B cell (primary cell): ENCODE results near the gene CDHR1. TPM values are rescaled to one million over a fixed set of nuclear protein-coding genes. Genes with fewer than 3 reads are reported as not detected.

Source experiments
- ATAC-seq: fragments of 200-7000 bp; cut with Tn5 transposase; one replicate; pipeline ENCODE4 v1.10.0; 2021; ENCODE audit warnings: low read depth, mild to moderate bottlenecking, moderate number of reproducible peaks, moderate library complexity
- CTCF ChIA-PET: fragments of 350-600 bp; sonication (Branson Sonifier 250); formaldehyde crosslinking; loops from one replicate; lab custom pipeline; 2021; ENCODE audit warnings: antibody characterized with exemption, inconsistent platforms; lab: Charles Lee
- POLR2A ChIA-PET: fragments of 350-600 bp; sonication (Branson Sonifier 250); formaldehyde crosslinking; loops from one replicate; lab custom pipeline; 2021; ENCODE audit warnings: antibody characterized with exemption; lab: Charles Lee
- DNase-seq: peaks from one replicate; pipeline ENCODE4 v3.0.0; 2013
- H2AFZ ChIP-seq: 2 replicates; pipeline ENCODE4 v1.6.1; 2012; ENCODE audit warnings: mild to moderate bottlenecking, low read depth, low read length; ENCODE audit not compliant: insufficient read depth, poor library complexity, severe bottlenecking
- H3K27ac ChIP-seq, 2 donors: 1 replicate in 1 of 2; 2 replicates in 1 of 2; pipeline ENCODE4 v1.5.1; 2012 to 2013; ENCODE audit warnings: low read length in 2 of 2, mild to moderate bottlenecking in 2 of 2, moderate library complexity in 1 of 2
- H3K27me3 ChIP-seq, 4 experiments: fragments of 200-600 bp in 1 of 4; sonication (generic) in 1 of 4; replicated peaks in 1 of 4; 1 replicate in 2 of 4; 2 replicates in 2 of 4; pipeline versions ENCODE4 v1.6.1 to v1.7.0; 2013 to 2016; ENCODE audit warnings: low read length in 3 of 4, mild to moderate bottlenecking in 2 of 4, mixed read lengths in 1 of 4, moderate library complexity in 1 of 4; ENCODE audit not compliant: insufficient read depth in 4 of 4, control insufficient read depth in 3 of 4; ENCODE audit errors: control extremely low read depth in 1 of 4
- H3K36me3 ChIP-seq, 2 experiments: replicated peaks in 1 of 2; 1 replicate in 1 of 2; 2 replicates in 1 of 2; pipeline versions ENCODE4 v1.6.1 to v1.7.1; 2013; ENCODE audit warnings: low read length in 1 of 2; ENCODE audit not compliant: insufficient read depth in 2 of 2, control insufficient read depth in 1 of 2; ENCODE audit errors: control extremely low read depth in 1 of 2, extremely low read depth in 1 of 2
- H3K4me1 ChIP-seq, 2 donors: fragments of 200-600 bp in 1 of 2; sonication (generic) in 1 of 2; 1 replicate in 1 of 2; 2 replicates in 1 of 2; pipeline versions ENCODE4 v1.5.1 to v1.6.1; 2013 to 2017; ENCODE audit warnings: low read length in 2 of 2; ENCODE audit not compliant: control insufficient read depth in 2 of 2, insufficient read depth in 2 of 2
- H3K4me2 ChIP-seq: replicated peaks from 2 replicates; pipeline ENCODE3; 2012; ENCODE audit warnings: mild to moderate bottlenecking, low read depth, low read length; ENCODE audit not compliant: poor library complexity, severe bottlenecking
- H3K4me3 ChIP-seq, 5 experiments: fragments of 200-600 bp in 1 of 5; sonication (generic) in 1 of 5; 1 replicate in 3 of 5; 2 replicates in 2 of 5; pipeline versions ENCODE4 v1.5.1 to v1.7.0; 2011 to 2016; ENCODE audit warnings: low read length in 4 of 5, mild to moderate bottlenecking in 4 of 5, low read depth in 2 of 5, control low read depth in 1 of 5, moderate library complexity in 1 of 5; ENCODE audit not compliant: insufficient read depth in 1 of 5; ENCODE audit errors: control extremely low read depth in 1 of 5, extremely low read depth in 1 of 5
- H3K79me2 ChIP-seq: fragments of 200-600 bp; sonication (generic); one replicate; pipeline ENCODE4 v1.6.0; 2016; ENCODE audit warnings: low read length; ENCODE audit not compliant: control insufficient read depth, insufficient read depth
- H3K9ac ChIP-seq: fragments of 200-600 bp; sonication (generic); 2 replicates; pipeline ENCODE4 v1.6.1; 2017; ENCODE audit warnings: mild to moderate bottlenecking, low read length, moderate library complexity
- H3K9me3 ChIP-seq, 3 donors: one replicate each; pipeline versions ENCODE4 v1.6.1 to v1.7.1; 2013; ENCODE audit warnings: low read length in 2 of 3; ENCODE audit not compliant: control insufficient read depth in 2 of 3, insufficient read depth in 1 of 3; ENCODE audit errors: control extremely low read depth in 1 of 3
- H4K20me1 ChIP-seq: 2 replicates; pipeline ENCODE4 v1.6.0; 2012; ENCODE audit warnings: mild to moderate bottlenecking, low read length; ENCODE audit not compliant: insufficient read depth, control insufficient read depth, poor library complexity, severe bottlenecking
- H3K27ac Mint-ChIP-seq: one replicate; pipeline ENCODE4 v1.8.0; 2021; ENCODE audit warnings: mixed read lengths
- H3K27me3 Mint-ChIP-seq: one replicate; pipeline ENCODE4 v1.8.0; 2021; ENCODE audit warnings: mixed read lengths
- H3K4me1 Mint-ChIP-seq: one replicate; pipeline ENCODE4 v1.8.0; 2021; ENCODE audit warnings: mixed read lengths
- H3K4me3 Mint-ChIP-seq: one replicate; pipeline ENCODE4 v1.8.0; 2021; ENCODE audit warnings: mixed read lengths
- H3K9me3 Mint-ChIP-seq: one replicate; pipeline ENCODE4 v1.8.0; 2022; ENCODE audit warnings: mixed read lengths; ENCODE audit not compliant: insufficient read depth
- EZH2 ChIP-seq: IDR thresholded peaks from 2 replicates; pipeline ENCODE4 v1.6.1; 2012; ENCODE audit warnings: borderline replicate concordance, low read depth, mild to moderate bottlenecking, moderate library complexity, low read length; ENCODE audit not compliant: insufficient read depth, poor library complexity, severe bottlenecking
- WGBS: methylation state at CpG from one replicate; pipeline ENCODE4 v1.1.5; 2013; ENCODE audit warnings: missing lambda C conversion rate; ENCODE audit not compliant: insufficient coverage; 5-methylcytosine and 5-hydroxymethylcytosine counted together
- intact Hi-C: fragments of 100-400 bp; cut with micrococcal nuclease; formaldehyde crosslinking; loops from one replicate; pipeline ENCODE4 v1.10.0; 2022
- polyA plus RNA-seq: library from polyadenylated mRNA; depleted of rRNA; stranded (reverse); fragments of >200 nt; gene quantifications from 2 replicates; pipeline ENCODE4 v1.2.3, GENCODE V29; 2012
- total RNA-seq, 2 donors: library from RNA; stranded (reverse); fragments of 120-200 nt in 1 of 2; gene quantifications; 1 replicate in 1 of 2; 2 replicates in 1 of 2; pipeline versions ENCODE4 v1.2.3 to v1.2.4, GENCODE V29; 2013 to 2022
- TF ChIP-seq, protein P1 (sequence below): fragments of 200-600 bp; IDR thresholded peaks from one replicate; pipeline ENCODE4 v1.8.0; 2022; ENCODE audit warnings: antibody characterized with exemption, mild to moderate bottlenecking

CDHR1 gene
- total and polyA plus RNA-seq, 2 donors (not counting 1 experiment from before 2014, with no cell fraction given): 0.31 to 1.7 TPM

DNA sequence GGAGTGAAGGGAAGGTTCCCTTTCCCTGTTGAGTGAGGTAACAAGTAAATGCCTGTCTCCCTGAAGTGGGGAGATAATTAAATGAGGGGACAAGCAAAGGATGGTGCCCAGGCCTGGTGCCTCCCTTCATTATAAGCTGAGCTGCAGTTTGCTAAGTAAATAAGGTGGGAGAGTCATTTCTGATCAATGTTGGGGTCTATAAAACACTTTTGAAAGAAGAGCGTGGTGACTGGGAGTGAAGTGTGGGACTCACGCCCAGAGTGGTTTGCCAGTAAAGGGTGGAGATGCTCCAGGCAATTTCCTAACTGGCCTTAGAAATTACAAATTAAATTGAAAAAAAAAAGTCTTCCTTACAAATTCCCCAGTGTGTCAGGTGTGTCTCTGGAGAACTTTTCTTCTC is 30.3 kb upstream of the CDHR1 start:
- Histone ChIP-seq H2AFZ (no peak overlapping the region), H3K79me2 (no peaks in the 10 kb centered on the region), H3K36me3 (no peaks in the 10 kb centered on the region), H3K27me3 (peaks cover 0 to 5% (median 0%) of the 10 kb centered on the region in 4 experiments), H3K4me3 (no peak overlapping the region), H3K4me2 (no peak overlapping the region), H4K20me1 (no peaks in the 10 kb centered on the region), H3K9me3 (peaks cover 0 to 5% (median 0%) of the 10 kb centered on the region in 3 donors), H3K9ac (no peak overlapping the region), H3K4me1 (peaks cover 4 to 17% of the 10 kb centered on the region in 2 donors), H3K27ac (no peak overlapping the region)
- ChIA-PET POLR2A (interaction anchor here (0.9 kb wide), 1 partner anchor 16 kb away, joined by 3 read pairs; no protein-coding TSS in a partner anchor), CTCF (interaction anchor here (0.5 to 1.6 kb wide), 4 partner anchors 8 to 28 kb away, joined by 4 to 6 read pairs (median 6); no protein-coding TSS in a partner anchor)
- intact Hi-C loops: no loop called here
- Mint-ChIP-seq H3K27me3 (no peaks in the 10 kb centered on the region), H3K4me3 (no peak overlapping the region), H3K4me1 (peaks cover 25% of the 10 kb centered on the region), H3K9me3 (peaks cover 2% of the 10 kb centered on the region), H3K27ac (no peak overlapping the region)
- WGBS: no CpG with 5 or more reads among the region's 2 CpGs
- DNase-seq (no peak), ATAC-seq (no peak)
- no peak for TF ChIP-seq EZH2
- TF ChIP-seq, protein P1, sequence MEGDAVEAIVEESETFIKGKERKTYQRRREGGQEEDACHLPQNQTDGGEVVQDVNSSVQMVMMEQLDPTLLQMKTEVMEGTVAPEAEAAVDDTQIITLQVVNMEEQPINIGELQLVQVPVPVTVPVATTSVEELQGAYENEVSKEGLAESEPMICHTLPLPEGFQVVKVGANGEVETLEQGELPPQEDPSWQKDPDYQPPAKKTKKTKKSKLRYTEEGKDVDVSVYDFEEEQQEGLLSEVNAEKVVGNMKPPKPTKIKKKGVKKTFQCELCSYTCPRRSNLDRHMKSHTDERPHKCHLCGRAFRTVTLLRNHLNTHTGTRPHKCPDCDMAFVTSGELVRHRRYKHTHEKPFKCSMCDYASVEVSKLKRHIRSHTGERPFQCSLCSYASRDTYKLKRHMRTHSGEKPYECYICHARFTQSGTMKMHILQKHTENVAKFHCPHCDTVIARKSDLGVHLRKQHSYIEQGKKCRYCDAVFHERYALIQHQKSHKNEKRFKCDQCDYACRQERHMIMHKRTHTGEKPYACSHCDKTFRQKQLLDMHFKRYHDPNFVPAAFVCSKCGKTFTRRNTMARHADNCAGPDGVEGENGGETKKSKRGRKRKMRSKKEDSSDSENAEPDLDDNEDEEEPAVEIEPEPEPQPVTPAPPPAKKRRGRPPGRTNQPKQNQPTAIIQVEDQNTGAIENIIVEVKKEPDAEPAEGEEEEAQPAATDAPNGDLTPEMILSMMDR: no peak

DNA sequence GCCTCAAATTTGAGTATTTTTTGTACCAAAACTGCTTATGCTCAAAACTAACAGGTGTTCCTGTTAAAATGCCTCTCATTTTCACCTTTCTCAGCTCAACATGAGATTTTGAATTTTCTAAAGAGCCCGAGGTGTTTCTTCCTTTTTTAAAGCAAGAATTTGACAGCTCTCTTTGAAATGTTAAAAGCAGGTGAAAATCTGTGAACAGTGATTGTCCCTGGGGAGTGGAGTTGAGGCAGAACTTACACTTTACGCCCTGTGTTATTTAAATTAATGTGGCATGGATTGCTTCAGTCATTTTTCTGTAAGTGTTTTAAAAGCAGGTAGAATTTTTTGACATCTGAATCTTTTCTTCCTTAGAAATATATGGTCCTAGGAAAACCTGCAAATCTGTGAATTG is 29.9 kb upstream of the CDHR1 start:
- no peak for DNase-seq
- no peaks in the 10 kb centered on the region for H3K36me3 ChIP-seq
- peaks cover 21% of the 10 kb centered on the region for H3K4me1 Mint-ChIP-seq
- WGBS: no CpG with 5 or more reads among the region's 2 CpGs
- H3K27ac ChIP-seq: no peak overlapping the region
- H2AFZ ChIP-seq: no peak overlapping the region
- H3K79me2 ChIP-seq: no peaks in the 10 kb centered on the region
- intact Hi-C loops: no loop called here
- no peaks in the 10 kb centered on the region for H3K27me3 Mint-ChIP-seq
- H3K9ac ChIP-seq: no peak overlapping the region
- H3K4me2 ChIP-seq: no peak overlapping the region
- H3K9me3 ChIP-seq: peaks cover 0 to 5% (median 0%) of the 10 kb centered on the region in 3 donors
- no peak overlapping the region for H3K27ac Mint-ChIP-seq
- H3K27me3 ChIP-seq: peaks cover 0 to 5% (median 0%) of the 10 kb centered on the region in 4 experiments
- no peak for ATAC-seq
- H3K4me3 ChIP-seq: no peak overlapping the region
- ChIA-PET CTCF (interaction anchor here (0.9 to 1.4 kb wide), 3 partner anchors 15 to 28 kb away, joined by 3 to 6 read pairs (median 4); no protein-coding TSS in a partner anchor), POLR2A (interaction anchor here (0.9 kb wide), 1 partner anchor 16 kb away, joined by 3 read pairs; no protein-coding TSS in a partner anchor)
- TF ChIP-seq, protein P1: no peak
- TF ChIP-seq EZH2: no peak
- peaks cover 4 to 17% of the 10 kb centered on the region in 2 donors for H3K4me1 ChIP-seq
- no peaks in the 10 kb centered on the region for H4K20me1 ChIP-seq
- no peak overlapping the region for H3K4me3 Mint-ChIP-seq
- H3K9me3 Mint-ChIP-seq: peaks cover 2% of the 10 kb centered on the region
